ENCODE results near the gene TMEM69.
"Not testable (repeated sequence)": the region's sequence is repeated elsewhere in the genome, so short reads cannot be mapped to it uniquely, and the experiment has no call there.

Gene TMEM69

GRCh38 chr1:45673956-45674355 lies 14.0 kb upstream of the TMEM69 start:
- no peaks in the 10 kb centered on the region for H3K27me3 ChIP-seq
- TF ChIP-seq, protein P1, sequence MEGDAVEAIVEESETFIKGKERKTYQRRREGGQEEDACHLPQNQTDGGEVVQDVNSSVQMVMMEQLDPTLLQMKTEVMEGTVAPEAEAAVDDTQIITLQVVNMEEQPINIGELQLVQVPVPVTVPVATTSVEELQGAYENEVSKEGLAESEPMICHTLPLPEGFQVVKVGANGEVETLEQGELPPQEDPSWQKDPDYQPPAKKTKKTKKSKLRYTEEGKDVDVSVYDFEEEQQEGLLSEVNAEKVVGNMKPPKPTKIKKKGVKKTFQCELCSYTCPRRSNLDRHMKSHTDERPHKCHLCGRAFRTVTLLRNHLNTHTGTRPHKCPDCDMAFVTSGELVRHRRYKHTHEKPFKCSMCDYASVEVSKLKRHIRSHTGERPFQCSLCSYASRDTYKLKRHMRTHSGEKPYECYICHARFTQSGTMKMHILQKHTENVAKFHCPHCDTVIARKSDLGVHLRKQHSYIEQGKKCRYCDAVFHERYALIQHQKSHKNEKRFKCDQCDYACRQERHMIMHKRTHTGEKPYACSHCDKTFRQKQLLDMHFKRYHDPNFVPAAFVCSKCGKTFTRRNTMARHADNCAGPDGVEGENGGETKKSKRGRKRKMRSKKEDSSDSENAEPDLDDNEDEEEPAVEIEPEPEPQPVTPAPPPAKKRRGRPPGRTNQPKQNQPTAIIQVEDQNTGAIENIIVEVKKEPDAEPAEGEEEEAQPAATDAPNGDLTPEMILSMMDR (IDR thresholded peaks at IDR 0.05; ENCODE audit: low read depth, low read length) = no peak
- no peaks in the 10 kb centered on the region for H3K9me3 ChIP-seq
- no peak overlapping the region for H3K4me3 ChIP-seq (ENCODE audit: low read depth, low read length)
- no peaks in the 10 kb centered on the region for H3K4me1 ChIP-seq
- no peaks in the 10 kb centered on the region for H3K36me3 ChIP-seq
- DNase-seq = no peak

- no peak for DNase-seq
- Histone ChIP-seq H3K9me3 (no peaks in the 10 kb centered on the region), H3K4me1 (no peaks in the 10 kb centered on the region), H3K27me3 (no peaks in the 10 kb centered on the region), H3K4me3 (ENCODE audit: low read depth, low read length) (no peak overlapping the region), H3K36me3 (no peaks in the 10 kb centered on the region)
- TF ChIP-seq, protein P1 (IDR thresholded peaks at IDR 0.05; ENCODE audit: low read depth, low read length) = no peak
Observed at GRCh38 chr1:45674478-45674877, 13.5 kb upstream of the TMEM69 start.

- not testable (repeated sequence) for H3K27me3 ChIP-seq; H3K36me3 ChIP-seq; DNase-seq; H3K4me1 ChIP-seq; H3K4me3 ChIP-seq (ENCODE audit: low read depth, low read length); H3K9me3 ChIP-seq
Observed at GRCh38 chr1:45676553-45676952, 11.4 kb upstream of the TMEM69 start.

- Histone ChIP-seq H3K4me1 (no peaks in the 10 kb centered on the region), H3K27me3 (no peaks in the 10 kb centered on the region), H3K9me3 (no peaks in the 10 kb centered on the region), H3K36me3 (no peaks in the 10 kb centered on the region), H3K4me3 (ENCODE audit: low read depth, low read length) (no peak overlapping the region)
- TF ChIP-seq, protein P1 (IDR thresholded peaks at IDR 0.05; ENCODE audit: low read depth, low read length) = no peak
- no peak for DNase-seq
Observed at GRCh38 chr1:45677751-45678245, 10.2 kb upstream of the TMEM69 start.

- no peaks in the 10 kb centered on the region for H3K27me3 ChIP-seq
- TF ChIP-seq, protein P1 (IDR thresholded peaks at IDR 0.05; ENCODE audit: low read depth, low read length) = no peak
- no peaks in the 10 kb centered on the region for H3K36me3 ChIP-seq
- no peaks in the 10 kb centered on the region for H3K9me3 ChIP-seq
- no peaks in the 10 kb centered on the region for H3K4me1 ChIP-seq
- no peak for DNase-seq
- no peak overlapping the region for H3K4me3 ChIP-seq (ENCODE audit: low read depth, low read length)
Observed at GRCh38 chr1:45678489-45678888, 9.5 kb upstream of the TMEM69 start.

DNA sequence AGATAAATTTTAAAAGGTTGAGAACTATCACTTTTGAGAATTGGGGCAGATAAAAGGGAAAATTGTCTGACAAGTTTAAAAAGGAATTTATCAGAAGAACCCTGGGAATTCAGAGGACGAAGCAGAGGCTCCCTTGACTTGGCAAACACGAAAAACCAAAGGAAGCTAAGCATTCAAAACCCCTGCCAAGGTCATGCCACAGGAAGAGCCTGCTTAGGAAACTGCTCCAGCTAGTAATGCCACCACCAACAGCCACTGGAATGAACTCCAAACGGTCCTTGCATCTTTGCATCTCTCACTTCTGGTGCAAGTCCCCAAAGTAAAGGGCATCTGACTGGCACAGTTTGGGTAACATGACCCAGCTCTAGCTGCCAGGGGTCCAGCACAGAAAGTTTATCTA lies 8.9 kb upstream of the TMEM69 start:
- no peaks in the 10 kb centered on the region for H3K36me3 ChIP-seq
- H3K27me3 ChIP-seq = no peaks in the 10 kb centered on the region
- no peak for DNase-seq
- H3K4me3 ChIP-seq (ENCODE audit: low read depth, low read length) = no peak overlapping the region
- TF ChIP-seq, protein P1 (IDR thresholded peaks at IDR 0.05; ENCODE audit: low read depth, low read length) = no peak
- H3K4me1 ChIP-seq = no peaks in the 10 kb centered on the region
- H3K9me3 ChIP-seq = no peaks in the 10 kb centered on the region

GRCh38 chr1:45682942-45683341 lies 5.0 kb upstream of the TMEM69 start:
- H3K27me3 ChIP-seq = no peaks in the 10 kb centered on the region
- TF ChIP-seq, protein P1 (IDR thresholded peaks at IDR 0.05; ENCODE audit: low read depth, low read length) = no peak
- H3K36me3 ChIP-seq = no peaks in the 10 kb centered on the region
- H3K9me3 ChIP-seq = no peaks in the 10 kb centered on the region
- H3K4me3 ChIP-seq (ENCODE audit: low read depth, low read length) = no peak overlapping the region
- H3K4me1 ChIP-seq = no peaks in the 10 kb centered on the region
- no peak for DNase-seq

All from BE2C (cell line).